DOHH2 (cell line): ENCODE results near the gene ZNF266.

ENCODE experiments used
- H3F3A ChIP-seq: fragments of 200-600 bp; sonication (generic), shearing (Covaris generic); 2 replicates; pipeline ENCODE4 v1.6.0; 2016; ENCODE audit warnings: antibody characterized with exemption, mild to moderate bottlenecking; ENCODE audit not compliant: control insufficient read depth, insufficient read depth
- H3K27ac ChIP-seq: fragments of 200-600 bp; sonication (generic); 2 replicates; pipeline ENCODE4 v1.5.1; 2014; ENCODE audit warnings: low read depth, mild to moderate bottlenecking, low read length, moderate library complexity
- H3K27me3 ChIP-seq: fragments of 200-600 bp; sonication (generic); 2 replicates; pipeline ENCODE4 v1.6.1; 2014; ENCODE audit warnings: mild to moderate bottlenecking, low read length, mixed read lengths; ENCODE audit not compliant: control insufficient read depth
- H3K36me3 ChIP-seq: fragments of 200-600 bp; sonication (generic); 2 replicates; pipeline ENCODE4 v1.6.1; 2014; ENCODE audit warnings: mild to moderate bottlenecking, low read length, moderate library complexity, mixed read lengths; ENCODE audit not compliant: control insufficient read depth
- H3K4me1 ChIP-seq: fragments of 200-600 bp; sonication (generic); 2 replicates; pipeline ENCODE4 v1.6.1; 2014; ENCODE audit warnings: mild to moderate bottlenecking, low read length, mixed read lengths; ENCODE audit not compliant: control insufficient read depth
- H3K4me2 ChIP-seq: fragments of 200-600 bp; sonication (generic); 2 replicates; pipeline ENCODE4 v1.6.0; 2014; ENCODE audit warnings: mild to moderate bottlenecking, low read length, moderate library complexity
- H3K4me3 ChIP-seq: fragments of 200-600 bp; sonication (generic); 2 replicates; pipeline ENCODE4 v1.5.1; 2014; ENCODE audit warnings: mild to moderate bottlenecking, low read length, mixed read lengths
- H3K79me2 ChIP-seq: fragments of 200-600 bp; sonication (generic); 2 replicates; pipeline ENCODE4 v1.6.1; 2014; ENCODE audit warnings: mild to moderate bottlenecking, low read length, mixed read lengths; ENCODE audit not compliant: control insufficient read depth
- H3K9me2 ChIP-seq: fragments of 200-600 bp; sonication (generic); replicated peaks from 2 replicates; pipeline ENCODE4 v1.6.1; 2014; ENCODE audit warnings: mild to moderate bottlenecking, low read length, mixed read lengths; ENCODE audit not compliant: control insufficient read depth
- H3K9me3 ChIP-seq: fragments of 200-600 bp; sonication (generic); 2 replicates; pipeline ENCODE4 v1.6.1; 2014; ENCODE audit warnings: antibody characterized with exemption, low read length, mixed read lengths; ENCODE audit not compliant: control insufficient read depth, insufficient read depth
- H4K20me1 ChIP-seq: fragments of 200-600 bp; sonication (generic); 2 replicates; pipeline ENCODE4 v1.6.0; 2014; ENCODE audit warnings: low read depth, mild to moderate bottlenecking, antibody characterized with exemption, low read length, moderate library complexity; ENCODE audit not compliant: control insufficient read depth, insufficient read depth
- EZH2phosphoT487 ChIP-seq: fragments of 200-600 bp; sonication (generic); IDR thresholded peaks from 2 replicates; pipeline ENCODE4 v1.6.1; 2017; ENCODE audit warnings: borderline replicate concordance, mild to moderate bottlenecking, antibody characterized with exemption, low read length, moderate library complexity, mixed read lengths
- TF ChIP-seq, protein P1 (sequence below): fragments of 200-600 bp; sonication (generic); IDR thresholded peaks from one replicate; pipeline ENCODE4 v1.5.1; 2014; ENCODE audit warnings: antibody characterized with exemption, mild to moderate bottlenecking, low read depth, low read length; ENCODE audit not compliant: poor library complexity, severe bottlenecking

Gene ZNF266

DNA sequence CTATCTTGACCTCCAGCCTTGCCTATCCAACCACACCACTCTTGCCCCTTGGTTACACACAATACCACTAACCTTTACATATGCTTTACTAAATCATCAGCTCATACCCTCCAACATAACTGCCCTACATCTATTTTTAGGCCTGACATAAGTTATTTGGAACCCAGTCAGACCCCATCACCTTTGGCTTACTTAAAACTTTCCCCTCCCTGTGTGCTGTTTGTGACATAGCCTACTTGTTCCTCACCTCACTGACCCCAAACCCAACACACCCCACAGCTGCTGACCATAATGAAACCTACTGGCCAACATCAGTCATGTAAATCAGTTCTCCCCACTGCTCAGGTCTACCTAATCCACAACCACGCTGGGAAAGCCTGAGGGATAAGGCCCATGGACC lies 4.9 kb downstream of the ZNF266 start:
- Histone ChIP-seq H3F3A (no peaks in the 10 kb centered on the region), H3K36me3 (peaks cover 62% of the 10 kb centered on the region), H3K79me2 (peaks cover 28% of the 10 kb centered on the region), H3K9me2 (no peaks in the 10 kb centered on the region), H3K4me3 (no peak overlapping the region), H3K27ac (no peak overlapping the region), H3K4me1 (peaks cover 10% of the 10 kb centered on the region), H3K4me2 (no peak overlapping the region), H3K9me3 (no peaks in the 10 kb centered on the region), H3K27me3 (no peaks in the 10 kb centered on the region), H4K20me1 (0 out of 2 replicates have a peak, but pooled peaks cover 2% of the 10 kb centered on the region)
- TF ChIP-seq EZH2phosphoT487, result no peak
- TF ChIP-seq, protein P1, sequence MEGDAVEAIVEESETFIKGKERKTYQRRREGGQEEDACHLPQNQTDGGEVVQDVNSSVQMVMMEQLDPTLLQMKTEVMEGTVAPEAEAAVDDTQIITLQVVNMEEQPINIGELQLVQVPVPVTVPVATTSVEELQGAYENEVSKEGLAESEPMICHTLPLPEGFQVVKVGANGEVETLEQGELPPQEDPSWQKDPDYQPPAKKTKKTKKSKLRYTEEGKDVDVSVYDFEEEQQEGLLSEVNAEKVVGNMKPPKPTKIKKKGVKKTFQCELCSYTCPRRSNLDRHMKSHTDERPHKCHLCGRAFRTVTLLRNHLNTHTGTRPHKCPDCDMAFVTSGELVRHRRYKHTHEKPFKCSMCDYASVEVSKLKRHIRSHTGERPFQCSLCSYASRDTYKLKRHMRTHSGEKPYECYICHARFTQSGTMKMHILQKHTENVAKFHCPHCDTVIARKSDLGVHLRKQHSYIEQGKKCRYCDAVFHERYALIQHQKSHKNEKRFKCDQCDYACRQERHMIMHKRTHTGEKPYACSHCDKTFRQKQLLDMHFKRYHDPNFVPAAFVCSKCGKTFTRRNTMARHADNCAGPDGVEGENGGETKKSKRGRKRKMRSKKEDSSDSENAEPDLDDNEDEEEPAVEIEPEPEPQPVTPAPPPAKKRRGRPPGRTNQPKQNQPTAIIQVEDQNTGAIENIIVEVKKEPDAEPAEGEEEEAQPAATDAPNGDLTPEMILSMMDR, result no peak

DNA sequence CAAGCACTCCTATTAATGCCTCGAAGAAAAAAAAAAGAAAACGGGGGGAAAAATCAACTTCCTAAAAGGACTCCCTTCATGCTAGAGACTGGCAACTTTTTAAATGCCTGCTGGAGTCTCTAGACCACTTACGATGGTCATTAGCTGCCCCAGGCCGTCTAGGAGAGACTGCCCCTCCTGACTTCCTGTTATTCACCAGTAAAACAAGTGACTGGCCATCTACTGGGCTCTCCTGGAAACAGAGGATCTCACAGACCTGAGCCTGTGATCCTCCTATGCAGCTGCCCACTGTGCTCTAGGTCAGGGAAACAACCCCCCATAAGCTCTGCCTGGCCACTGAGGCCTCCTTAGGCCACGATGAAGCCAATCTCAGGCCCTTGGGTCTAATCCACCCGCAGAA lies 7.4 kb downstream of the ZNF266 start:
- Histone ChIP-seq H4K20me1 (no peaks in the 10 kb centered on the region), H3K27ac (no peak overlapping the region), H3K36me3 (peaks cover 55% of the 10 kb centered on the region), H3K4me3 (no peak overlapping the region), H3K4me1 (no peaks in the 10 kb centered on the region), H3K27me3 (no peaks in the 10 kb centered on the region), H3K9me2 (no peaks in the 10 kb centered on the region), H3K79me2 (peaks cover 5% of the 10 kb centered on the region), H3K4me2 (no peak overlapping the region), H3F3A (no peaks in the 10 kb centered on the region), H3K9me3 (no peaks in the 10 kb centered on the region)
- TF ChIP-seq, protein P1, result no peak
- no peak for TF ChIP-seq EZH2phosphoT487

DNA sequence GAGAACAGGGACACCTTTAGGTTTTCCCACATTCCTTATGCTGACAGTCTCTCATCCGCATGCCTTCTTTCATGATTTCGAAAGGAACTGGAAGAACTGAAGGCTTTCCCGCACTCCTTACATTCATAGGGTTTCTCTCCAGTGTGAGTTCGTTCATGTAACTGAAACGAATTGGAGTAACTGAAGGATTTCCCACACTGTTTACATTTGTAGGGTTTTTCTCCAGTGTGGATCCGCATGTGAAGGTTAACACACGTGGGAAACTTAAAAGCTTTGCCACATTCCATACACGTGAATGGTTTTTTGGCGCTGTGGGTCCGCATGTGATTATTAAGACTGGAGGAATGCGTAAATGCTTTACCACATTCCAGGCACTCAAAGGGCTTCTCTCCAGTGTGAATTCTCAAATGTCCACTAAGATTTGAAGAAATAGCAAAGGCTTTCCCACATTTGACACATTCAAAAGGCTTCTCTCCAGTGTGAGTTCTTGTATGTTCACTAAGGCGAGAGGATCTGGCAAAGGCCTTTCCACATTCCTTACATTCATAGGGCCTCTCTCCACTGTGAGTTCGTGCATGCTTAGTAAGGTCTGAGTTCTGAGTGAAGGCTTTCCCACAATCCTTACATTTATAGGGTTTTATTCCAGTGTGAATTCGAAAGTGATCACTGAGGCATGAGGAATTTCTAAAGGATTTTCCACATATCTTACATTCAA lies 22.0 kb downstream of the ZNF266 start:
- no peaks in the 10 kb centered on the region for H3K27me3 ChIP-seq
- peaks cover 36% of the 10 kb centered on the region for H3K9me3 ChIP-seq
- H3K27ac ChIP-seq, result no peak overlapping the region
- no peak for TF ChIP-seq EZH2phosphoT487
- TF ChIP-seq, protein P1, result no peak
- no peaks in the 10 kb centered on the region for H3K79me2 ChIP-seq
- H3F3A ChIP-seq, result no peaks in the 10 kb centered on the region
- no peaks in the 10 kb centered on the region for H3K4me1 ChIP-seq
- H3K4me3 ChIP-seq, result no peak overlapping the region
- H4K20me1 ChIP-seq, result no peaks in the 10 kb centered on the region
- H3K9me2 ChIP-seq, result no peaks in the 10 kb centered on the region
- H3K4me2 ChIP-seq, result no peak overlapping the region
- H3K36me3 ChIP-seq, result peaks cover 67% of the 10 kb centered on the region
